GM23248 (cell line): ENCODE data around the gene GSG1L. TPM values are rescaled to one million over a fixed set of nuclear protein-coding genes. Genes with fewer than 3 reads are reported as not detected.

Source experiments
- DNase-seq: peaks from one replicate; pipeline ENCODE4 v3.0.0-alpha.2; 2015
- H2AFZ ChIP-seq: fragments of 200-600 bp; sonication (generic); 2 replicates; pipeline ENCODE4 v1.6.1; 2016; ENCODE audit warnings: antibody characterized with exemption
- H3F3A ChIP-seq: fragments of 200-600 bp; sonication (generic); 2 replicates; pipeline ENCODE4 v1.6.1; 2016; ENCODE audit warnings: mild to moderate bottlenecking, antibody characterized with exemption, mixed run types; ENCODE audit not compliant: insufficient read depth
- H3K27ac ChIP-seq: fragments of 200-600 bp; sonication (generic); 2 replicates; pipeline ENCODE4 v1.5.1; 2016; ENCODE audit warnings: mild to moderate bottlenecking
- H3K27me3 ChIP-seq: fragments of 200-600 bp; sonication (generic); replicated peaks from 2 replicates; pipeline ENCODE4 v1.6.1; 2016; ENCODE audit warnings: mild to moderate bottlenecking; ENCODE audit not compliant: insufficient read depth
- H3K36me3 ChIP-seq: fragments of 200-600 bp; sonication (generic); 2 replicates; pipeline ENCODE4 v1.6.1; 2016; ENCODE audit warnings: low read depth, mild to moderate bottlenecking
- H3K4me1 ChIP-seq: fragments of 200-600 bp; sonication (generic); 2 replicates; pipeline ENCODE4 v1.6.1; 2016; ENCODE audit warnings: mild to moderate bottlenecking; ENCODE audit not compliant: insufficient read depth
- H3K4me2 ChIP-seq: fragments of 200-600 bp; sonication (generic); one replicate; pipeline ENCODE4 v1.6.1; 2016; ENCODE audit warnings: mild to moderate bottlenecking; ENCODE audit not compliant: unreplicated experiment
- H3K4me3 ChIP-seq: fragments of 200-600 bp; sonication (generic); 2 replicates; pipeline ENCODE4 v1.5.1; 2016; ENCODE audit warnings: mild to moderate bottlenecking
- H3K79me2 ChIP-seq: fragments of 200-600 bp; sonication (generic); 2 replicates; pipeline ENCODE4 v1.6.1; 2016; ENCODE audit warnings: mild to moderate bottlenecking; ENCODE audit not compliant: insufficient read depth
- H3K9ac ChIP-seq: fragments of 200-600 bp; sonication (generic); 2 replicates; pipeline ENCODE4 v1.6.1; 2016; ENCODE audit warnings: mild to moderate bottlenecking
- H3K9me2 ChIP-seq: fragments of 200-600 bp; sonication (generic); 2 replicates; pipeline ENCODE4 v1.6.1; 2016; ENCODE audit warnings: mixed run types, mild to moderate bottlenecking, moderate library complexity; ENCODE audit not compliant: insufficient read depth
- H3K9me3 ChIP-seq: fragments of 200-600 bp; sonication (generic); one replicate; pipeline ENCODE4 v1.6.1; 2017; ENCODE audit warnings: low read depth
- H4K20me1 ChIP-seq: fragments of 200-600 bp; sonication (generic); 2 replicates; pipeline ENCODE4 v1.6.0; 2016; ENCODE audit not compliant: insufficient read depth
- EZH2 ChIP-seq: fragments of 200-600 bp; sonication (generic); IDR thresholded peaks from 2 replicates; pipeline ENCODE4 v1.6.1; 2018; ENCODE audit warnings: antibody characterized with exemption, mild to moderate bottlenecking; ENCODE audit not compliant: insufficient read depth, poor library complexity, severe bottlenecking
- EZH2phosphoT487 ChIP-seq: fragments of 200-600 bp; sonication (generic); IDR thresholded peaks from 2 replicates; pipeline ENCODE4 v1.6.1; 2018; ENCODE audit warnings: antibody characterized with exemption, moderate library complexity, mild to moderate bottlenecking, low read depth; ENCODE audit not compliant: insufficient read depth
- WGBS, 2 experiments: methylation state at CpG; one replicate each; pipeline ENCODE4 v1.1.6; 2015 to 2017; ENCODE audit warnings: low lambda C conversion rate in 2 of 2, low coverage in 1 of 2; ENCODE audit errors: missing lambda C conversion rate in 2 of 2; 5-methylcytosine and 5-hydroxymethylcytosine counted together
- in situ Hi-C: fragments of 300-500 bp; cut with MboI; formaldehyde crosslinking; loops from 2 replicates; pipeline ENCODE4 v1.15.0; 2020
- polyA plus RNA-seq: library from polyadenylated mRNA; unstranded; fragments of >200 nt; fragmentation: Nextera tagmentation; extraction: Ambion mirVana; gene quantifications from 2 replicates; pipeline ENCODE4 v1.2.1, GENCODE V29; 2016
- total RNA-seq: library from RNA; depleted of rRNA; stranded (reverse); fragments of >200 nt; shearing (Covaris generic); gene quantifications from 2 replicates; pipeline ENCODE4 v1.2.3, GENCODE V29; 2014

The GSG1L gene
- total and polyA plus RNA-seq, 2 experiments from 2014 or later, result not detected

GRCh38 chr16:27748868-27749546 lies 314.5 kb downstream of the GSG1L start:
- Histone ChIP-seq H3K9me2 (no peaks in the 10 kb centered on the region), H3K36me3 (no peaks in the 10 kb centered on the region), H3F3A (no peaks in the 10 kb centered on the region; the same call in 1 of the 2 replicates), H3K27me3 (no peaks in the 10 kb centered on the region), H3K4me3 (0 out of 2 replicates have a peak overlapping the region, but pooled peaks have one; percentile 22), H3K4me1 (peaks cover 10% of the 10 kb centered on the region), H3K27ac (peak overlapping the region; percentile 53), H2AFZ (no peak overlapping the region), H3K79me2 (no peaks in the 10 kb centered on the region), H3K9ac (peak overlapping the region; percentile 35; the same call in 1 of the 2 replicates), H3K4me2 (peak overlapping the region; percentile 37), H3K9me3 (no peaks in the 10 kb centered on the region), H4K20me1 (no peaks in the 10 kb centered on the region)
- WGBS, 2 experiments, result 25 to 26% methylated on average over 12 of the region's 12 CpGs
- DNase-seq, result peak; percentile 94
- in situ Hi-C loops, result no loop called here
- TF ChIP-seq EZH2phosphoT487 (no peak), EZH2 (no peak)

GRCh38 chr16:27747946-27748345 lies 315.6 kb downstream of the GSG1L start:
- 88 to 92% methylated on average over 14 of the region's 14 CpGs for WGBS, 2 experiments
- TF ChIP-seq EZH2phosphoT487, result no peak
- no peak for TF ChIP-seq EZH2
- no peaks in the 10 kb centered on the region for H3K9me2 ChIP-seq
- no peaks in the 10 kb centered on the region for H3K9me3 ChIP-seq
- no peak for DNase-seq
- in situ Hi-C loops, result no loop called here
- no peak overlapping the region for H3K27ac ChIP-seq
- no peaks in the 10 kb centered on the region for H3K36me3 ChIP-seq
- H3K4me2 ChIP-seq, result no peak overlapping the region
- H3K79me2 ChIP-seq, result no peaks in the 10 kb centered on the region
- H3F3A ChIP-seq, result no peaks in the 10 kb centered on the region; the same call in 1 of the 2 replicates
- no peaks in the 10 kb centered on the region for H3K27me3 ChIP-seq
- H2AFZ ChIP-seq, result no peak overlapping the region
- no peak overlapping the region for H3K4me3 ChIP-seq
- no peaks in the 10 kb centered on the region for H4K20me1 ChIP-seq
- H3K4me1 ChIP-seq, result peaks cover 10% of the 10 kb centered on the region
- H3K9ac ChIP-seq, result no peak overlapping the region

GRCh38 chr16:27746076-27746855 lies 317.2 kb downstream of the GSG1L start:
- H3K4me1 ChIP-seq, result peaks cover 10% of the 10 kb centered on the region
- no peak overlapping the region for H3K4me2 ChIP-seq
- H3K4me3 ChIP-seq, result no peak overlapping the region
- no peaks in the 10 kb centered on the region for H3K36me3 ChIP-seq
- no peaks in the 10 kb centered on the region for H3K9me3 ChIP-seq
- no peaks in the 10 kb centered on the region for H3K9me2 ChIP-seq
- H3K79me2 ChIP-seq, result no peaks in the 10 kb centered on the region
- TF ChIP-seq EZH2phosphoT487 (no peak), EZH2 (no peak)
- in situ Hi-C loops, result no loop called here
- no peak overlapping the region for H3K27ac ChIP-seq
- DNase-seq, result no peak
- no peak overlapping the region for H2AFZ ChIP-seq
- WGBS, 2 experiments, result 96 to 98% methylated on average over 17 to 18 of the region's 18 CpGs
- no peaks in the 10 kb centered on the region for H4K20me1 ChIP-seq
- no peak overlapping the region for H3K9ac ChIP-seq
- no peaks in the 10 kb centered on the region for H3K27me3 ChIP-seq
- no peaks in the 10 kb centered on the region; the same call in 1 of the 2 replicates for H3F3A ChIP-seq

- no peaks in the 10 kb centered on the region for H4K20me1 ChIP-seq
- H3K9me3 ChIP-seq, result no peaks in the 10 kb centered on the region
- peaks cover 10% of the 10 kb centered on the region for H3K4me1 ChIP-seq
- no peak overlapping the region for H3K9ac ChIP-seq
- H3K27ac ChIP-seq, result no peak overlapping the region
- WGBS, 2 experiments, result 92 to 99% methylated on average over 3 of the region's 3 CpGs
- in situ Hi-C loops, result no loop called here
- no peaks in the 10 kb centered on the region for H3K27me3 ChIP-seq
- H3F3A ChIP-seq, result no peaks in the 10 kb centered on the region; the same call in 1 of the 2 replicates
- H3K4me2 ChIP-seq, result no peak overlapping the region
- no peak overlapping the region for H3K4me3 ChIP-seq
- no peaks in the 10 kb centered on the region for H3K79me2 ChIP-seq
- H3K9me2 ChIP-seq, result no peaks in the 10 kb centered on the region
- no peak overlapping the region for H2AFZ ChIP-seq
- TF ChIP-seq EZH2, result no peak
- TF ChIP-seq EZH2phosphoT487, result no peak
- no peaks in the 10 kb centered on the region for H3K36me3 ChIP-seq
- peak; percentile 11 for DNase-seq
These were observed 318.2 kb downstream of the GSG1L start for GRCh38 chr16:27745348-27745747.
